ENCODE measurements around the gene LRRC74A. TPM values are rescaled to one million over a fixed set of nuclear protein-coding genes. Genes with fewer than 3 reads are reported as not detected.

Gene LRRC74A
- total and polyA plus RNA-seq, 8 donors = 0.10 to 0.40 (median 0.34) TPM; not detected in 2

GRCh38 chr14:76867516-76868453, 41.6 kb downstream of the LRRC74A start:
- Histone ChIP-seq H3K27me3 (no peaks in the 10 kb centered on the region), H3K4me3 (no peak overlapping the region), H3K4me1 (peaks cover 10 to 54% of the 10 kb centered on the region in 2 donors), H3K9me3 (no peaks in the 10 kb centered on the region), H3K27ac (peak overlapping the region in 1 of 2 donors; percentile 9), H3K36me3 (no peaks in the 10 kb centered on the region)
- intact Hi-C loops (cut with DNase I) = no loop called here
- DNase-seq = peak in 2 of 4 donors; percentile 70 to 92
- peak; percentile 8 for ATAC-seq
- no peak for TF ChIP-seq CTCF (IDR thresholded peaks at IDR 0.05)

- no peak for TF ChIP-seq CTCF (IDR thresholded peaks at IDR 0.05)
Observed at GRCh38 chr14:76868454-76869170, 42.4 kb downstream of the LRRC74A start.

GRCh38 chr14:76870166-76870565, 44.0 kb downstream of the LRRC74A start:
- Histone ChIP-seq H3K4me1 (peaks cover 7 to 40% of the 10 kb centered on the region in 2 donors), H3K27ac (no peak overlapping the region), H3K4me3 (no peak overlapping the region), H3K9me3 (no peaks in the 10 kb centered on the region), H3K36me3 (no peaks in the 10 kb centered on the region), H3K27me3 (no peaks in the 10 kb centered on the region)
- intact Hi-C loops (cut with DNase I) = loop anchor here in 1 of 2 donors (10.0 kb wide), 1 partner anchor 195 kb away; no protein-coding TSS in a partner anchor
- no peak for TF ChIP-seq CTCF (IDR thresholded peaks at IDR 0.05)
- DNase-seq (no peak), ATAC-seq (no peak)

More at GRCh38 chr14:76868454-76869170, 42.4 kb downstream of the LRRC74A start:
- Histone ChIP-seq H3K4me1 (peaks cover 10 to 53% of the 10 kb centered on the region in 2 donors), H3K27me3 (no peaks in the 10 kb centered on the region), H3K27ac (no peak overlapping the region), H3K9me3 (no peaks in the 10 kb centered on the region), H3K36me3 (no peaks in the 10 kb centered on the region), H3K4me3 (no peak overlapping the region)
- intact Hi-C loops (cut with DNase I) = no loop called here
- ATAC-seq = no peak
- no peak for DNase-seq

- Histone ChIP-seq H3K27ac (no peak overlapping the region), H3K9me3 (peaks cover 0 to 4% of the 10 kb centered on the region in 2 donors), H3K36me3 (no peaks in the 10 kb centered on the region), H3K27me3 (no peaks in the 10 kb centered on the region), H3K4me1 (peaks cover 3 to 17% of the 10 kb centered on the region in 2 donors), H3K4me3 (no peak overlapping the region)
- peak in 3 of 4 donors; percentile 33 to 84 (median 64) for DNase-seq
- TF ChIP-seq CTCF (IDR thresholded peaks at IDR 0.05) = peak; percentile 85 to 89
- ATAC-seq = peak; percentile 77
- intact Hi-C loops (cut with DNase I) = loop anchor here in 1 of 2 donors (10.0 kb wide), 1 partner anchor 192 kb away; no protein-coding TSS in a partner anchor
Observed at GRCh38 chr14:76872796-76873432, 46.7 kb downstream of the LRRC74A start.
